GM21717 (cell line): ENCODE measurements around the gene IL11RA.

Source experiments
- ATAC-seq: cut with Tn5 transposase; IDR thresholded peaks from one replicate; pipeline ENCODE4 v1.9.1; 2021; ENCODE audit warnings: mild to moderate bottlenecking, moderate library complexity; ENCODE audit not compliant: unreplicated experiment

The IL11RA gene

GRCh38 chr9:34684816-34685215 lies 32.8 kb downstream of the IL11RA start:
- no peak for ATAC-seq

DNA sequence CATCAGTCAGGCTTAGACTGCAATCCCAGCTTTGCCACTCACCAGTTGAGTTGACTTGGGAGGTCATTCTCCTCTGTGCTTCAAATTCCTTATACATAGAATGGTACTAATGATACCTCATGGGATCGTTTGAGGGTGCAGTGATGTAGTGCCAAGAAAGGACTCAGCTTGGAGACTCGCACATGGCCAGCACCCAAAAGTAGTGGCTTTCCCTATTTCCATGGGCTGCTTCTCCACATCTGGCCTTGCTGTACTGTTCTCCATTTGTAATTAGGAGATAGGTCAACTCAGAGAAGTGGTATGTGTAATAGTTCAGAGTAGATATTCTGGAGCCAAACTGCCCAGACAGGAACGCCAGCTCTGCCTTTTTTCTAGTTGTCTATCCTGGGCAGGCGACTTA lies 33.6 kb downstream of the IL11RA start:
- ATAC-seq: no peak

DNA sequence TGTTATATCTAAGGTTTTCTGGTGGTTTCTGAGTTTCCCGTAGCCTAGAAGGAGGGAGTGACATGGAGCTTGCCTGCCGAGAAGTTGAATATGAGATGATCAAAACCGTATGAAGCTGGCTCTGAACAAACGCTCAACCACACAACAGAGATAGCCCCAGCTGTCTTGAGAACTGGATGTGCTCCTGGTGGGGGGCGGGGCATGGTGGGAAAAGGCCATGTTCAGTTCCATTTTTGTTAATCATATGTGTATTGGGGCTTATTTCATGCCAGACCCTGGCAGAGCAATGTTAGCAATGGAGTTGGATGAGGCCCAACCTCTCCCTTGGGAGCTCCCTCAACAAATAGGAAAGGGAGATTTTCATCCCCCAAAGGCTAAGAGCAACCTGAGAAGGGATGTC lies 34.2 kb downstream of the IL11RA start:
- no peak for ATAC-seq

DNA sequence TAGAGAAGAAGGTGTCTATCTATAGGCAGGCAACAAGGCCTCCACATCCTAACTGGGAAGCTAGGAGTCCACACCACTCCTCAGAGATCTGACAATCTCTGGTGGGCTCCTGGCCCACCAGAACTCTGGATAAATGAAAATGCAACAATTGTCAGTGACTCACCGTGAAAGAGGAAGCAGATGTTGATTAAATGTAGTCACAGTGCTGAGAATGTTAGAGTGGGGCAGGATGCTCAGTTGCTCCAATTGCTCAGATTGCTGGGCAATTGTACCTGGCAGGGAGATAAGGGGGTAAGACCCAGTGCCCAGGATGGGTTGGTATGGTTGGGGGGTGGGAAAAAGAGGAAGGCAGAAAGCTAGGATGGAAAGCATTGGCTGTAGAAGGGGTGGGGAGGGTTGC lies 34.7 kb downstream of the IL11RA start:
- no peak for ATAC-seq

- ATAC-seq: no peak
Observed at GRCh38 chr9:34687276-34688030, 35.5 kb downstream of the IL11RA start.

GRCh38 chr9:34688329-34689115 lies 36.5 kb downstream of the IL11RA start:
- no peak for ATAC-seq

DNA sequence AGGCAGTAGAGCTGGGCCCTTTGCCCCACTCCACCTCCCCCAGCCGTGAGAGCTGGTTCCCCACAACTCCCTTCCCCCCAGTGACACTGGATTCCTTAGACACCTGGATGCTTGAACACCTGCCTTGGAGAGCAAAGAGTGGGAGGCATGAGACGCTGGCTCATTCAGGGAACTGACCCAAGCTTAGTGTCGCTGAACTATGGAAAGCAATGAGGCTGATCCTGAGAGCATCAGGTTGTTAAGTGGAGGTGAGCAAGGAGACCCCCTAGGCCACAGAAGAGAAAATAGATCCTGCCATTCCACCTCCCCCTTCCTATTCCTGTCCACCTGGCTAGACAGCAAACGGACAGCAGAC lies 37.1 kb downstream of the IL11RA start:
- no peak for ATAC-seq

GRCh38 chr9:34689512-34689911 lies 37.5 kb downstream of the IL11RA start:
- no peak for ATAC-seq

DNA sequence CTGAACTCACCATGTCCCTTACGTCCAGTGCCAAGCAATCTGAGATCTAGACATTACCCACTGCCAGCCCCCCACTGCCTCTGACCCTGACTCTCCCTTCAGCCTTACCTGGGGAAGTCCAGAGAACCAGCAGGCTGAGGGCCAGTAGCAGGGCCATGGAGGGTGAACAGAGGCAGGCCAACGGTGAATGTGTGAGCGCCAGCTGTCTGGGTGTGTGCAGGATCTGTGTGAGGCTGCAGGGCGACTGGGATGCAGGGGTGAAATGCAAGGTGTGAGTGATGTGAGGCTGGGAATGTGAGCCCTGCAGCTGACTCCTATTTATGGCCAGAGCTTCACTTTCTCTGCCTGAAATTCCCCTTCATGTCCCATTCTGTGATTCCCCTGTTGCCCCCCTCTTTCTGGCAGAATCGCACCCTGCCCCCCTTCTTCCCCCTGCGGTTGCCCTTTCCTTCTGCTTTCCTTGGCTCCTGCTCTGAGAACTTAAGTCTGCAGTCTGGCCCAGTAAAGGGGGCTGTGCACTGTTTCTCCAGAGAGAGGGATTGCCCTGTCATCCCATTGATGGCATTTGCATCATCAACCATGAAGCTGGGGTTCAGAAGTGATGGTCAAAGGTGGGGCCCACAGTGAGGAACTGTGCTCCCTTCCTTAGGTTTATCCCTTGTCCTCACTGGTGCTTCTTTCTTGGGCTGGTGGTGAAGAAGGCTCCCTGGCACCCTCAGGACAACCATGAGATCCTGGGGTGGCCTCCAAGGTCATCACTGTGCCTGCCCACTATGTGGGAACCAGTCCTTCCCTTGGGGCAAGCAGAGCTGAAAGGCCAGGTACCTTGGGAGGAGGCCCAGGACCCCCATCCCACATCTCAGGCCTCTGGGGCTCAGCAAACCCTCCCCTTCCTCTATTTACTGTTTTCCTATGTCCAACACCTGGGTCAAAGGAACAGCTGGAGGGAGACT lies 39.3 kb downstream of the IL11RA start, which contains the start of gene CCL19:
CCL19 (minus strand) TSS at position 294 of the 953 bp plus-strand sequence; CDS start at position 157, 137 bp downstream.
- no peak for ATAC-seq

DNA sequence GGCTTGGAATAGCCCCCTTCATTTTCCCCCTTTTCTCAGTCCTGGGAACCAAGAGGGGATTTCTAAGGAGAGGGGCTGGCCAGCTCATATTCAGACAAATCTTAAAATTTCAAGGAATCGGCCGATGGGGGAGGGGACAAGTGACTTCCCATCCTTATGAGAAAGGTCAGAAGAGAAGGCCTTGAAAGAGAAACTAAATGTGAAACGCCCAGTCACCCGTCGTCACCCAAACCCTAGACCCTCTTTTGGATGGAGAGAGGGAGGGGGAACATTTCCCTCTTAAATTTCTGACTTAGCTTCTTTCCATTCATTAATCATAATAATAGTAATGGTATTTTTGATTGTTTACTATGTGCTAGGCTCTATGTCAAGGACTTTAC lies 39.9 kb downstream of the IL11RA start:
- no peak for ATAC-seq

- ATAC-seq: no peak
Observed at GRCh38 chr9:34693560-34693959, 41.6 kb downstream of the IL11RA start.

- ATAC-seq: no peak
Observed at GRCh38 chr9:34694811-34695210, 42.8 kb downstream of the IL11RA start.

DNA sequence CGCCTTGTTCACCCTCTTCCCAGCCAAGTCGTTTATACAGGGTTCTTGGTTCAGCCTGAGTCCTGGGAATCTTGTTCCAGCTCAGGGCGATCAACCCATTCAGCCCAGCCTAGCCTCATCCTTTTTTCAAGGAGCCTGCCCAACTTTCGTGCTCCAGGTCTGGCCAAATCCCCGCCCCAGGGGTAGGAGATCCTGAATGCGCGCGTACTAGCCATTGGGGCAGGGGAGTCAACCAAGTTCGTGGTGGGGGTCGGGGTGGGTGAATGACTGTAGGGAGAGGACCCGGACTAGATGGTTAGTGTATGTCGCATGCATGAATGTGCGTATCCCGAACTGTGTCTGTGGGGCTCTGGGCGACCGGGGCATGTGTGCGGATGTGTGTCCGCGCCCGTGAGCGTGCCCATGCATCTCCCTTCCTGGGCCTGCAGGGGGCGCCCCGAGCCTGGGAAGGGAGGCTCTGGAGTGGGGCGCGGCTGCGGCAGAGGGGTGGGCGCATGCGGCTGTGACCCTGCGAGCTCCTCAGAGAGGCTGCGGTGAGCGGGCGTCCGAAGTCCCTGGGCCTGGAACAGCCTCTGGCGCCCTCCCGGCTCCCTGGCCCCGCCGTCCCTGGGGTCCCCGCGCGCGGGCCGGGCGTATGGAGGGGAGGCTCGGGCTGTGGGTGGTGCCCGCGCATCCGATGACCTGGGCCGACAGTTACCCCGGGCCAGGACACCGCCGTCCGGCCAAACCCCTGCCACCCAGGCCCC lies 49.2 kb downstream of the IL11RA start:
- ATAC-seq: peak; percentile 61

- ATAC-seq: no peak
Observed at GRCh38 chr9:34701769-34702736, 50.1 kb downstream of the IL11RA start.

GRCh38 chr9:34707130-34707529 lies 55.1 kb downstream of the IL11RA start:
- ATAC-seq: no peak

DNA sequence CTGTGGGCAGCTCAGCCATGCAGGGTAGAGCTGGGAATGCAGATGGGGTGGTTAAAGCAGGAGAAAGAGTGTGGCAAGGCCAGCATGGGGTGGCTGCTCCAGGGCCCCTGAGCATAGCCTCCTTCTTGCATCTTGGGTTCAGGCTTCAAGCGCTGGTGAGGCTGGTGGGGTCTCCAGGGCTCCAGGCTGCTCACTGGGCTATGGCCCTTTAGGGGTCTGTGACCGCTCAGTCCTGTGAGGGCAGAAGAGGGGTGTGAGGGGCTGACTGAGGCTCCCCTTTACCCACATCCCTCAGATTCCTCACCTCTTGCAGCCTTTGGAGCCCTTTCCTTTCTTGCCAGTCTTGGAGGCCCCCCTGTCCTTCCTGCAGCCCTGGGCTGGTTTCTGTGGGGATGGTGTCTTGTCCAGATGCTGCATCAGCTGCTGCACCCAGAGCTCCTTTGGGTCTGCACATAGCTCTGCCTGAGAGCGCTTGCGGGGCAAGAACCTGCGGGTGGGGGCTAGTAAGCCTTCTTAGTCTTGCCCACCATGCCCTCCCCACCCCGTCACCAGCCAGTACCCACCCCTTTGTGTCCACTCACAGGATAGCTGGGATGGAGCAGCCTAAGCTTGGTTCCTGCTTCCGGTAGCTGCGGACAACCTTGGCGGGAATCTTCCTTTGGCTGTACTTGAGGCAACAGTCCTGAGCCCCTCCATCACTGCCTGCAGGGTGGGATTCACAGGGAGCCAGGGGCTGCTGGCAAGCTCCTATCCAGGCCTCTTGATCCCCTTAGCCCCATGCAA lies 57.4 kb downstream of the IL11RA start:
- no peak for ATAC-seq

DNA sequence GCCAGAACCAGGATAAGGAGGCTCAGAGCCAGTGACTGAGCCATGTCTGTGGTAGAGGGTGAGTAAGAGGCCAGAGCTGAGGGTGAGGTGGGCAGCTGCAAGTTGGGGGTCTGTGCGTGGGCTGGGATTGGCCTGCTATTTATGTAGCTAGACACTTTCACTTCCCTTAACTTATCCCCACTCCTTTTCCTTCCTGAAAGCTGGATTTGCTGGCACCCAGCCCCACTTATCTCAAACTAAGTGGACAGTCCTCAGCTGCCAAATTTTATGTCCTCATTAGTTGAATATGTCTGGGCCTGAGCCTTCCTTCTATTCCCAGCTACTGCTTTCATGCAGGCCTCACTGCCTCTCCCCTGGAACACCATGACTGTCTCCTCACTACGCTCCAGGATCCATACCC lies 58.0 kb downstream of the IL11RA start, which contains the start of gene CCL21:
CCL21 (minus strand) TSS at position 114 of the 400 bp plus-strand sequence; CDS start at position 44, 70 bp downstream.
- ATAC-seq: no peak
